Vagina (tissue), 2 donors: Measurements from ENCODE around the gene CFAP52.

Experiments
- CTCF ChIP-seq, 3 experiments: fragments of 450-650 bp in 2 of 3; fragments of 200-600 bp in 1 of 3; sonication (generic) in 1 of 3; IDR thresholded peaks; one replicate each; pipeline ENCODE4 v1.5.1; 2017 to 2019; ENCODE audit warnings: antibody characterized with exemption in 3 of 3, mild to moderate bottlenecking in 2 of 3, moderate library complexity in 2 of 3
- POLR2A ChIP-seq, 2 donors: fragments of 450-650 bp; IDR thresholded peaks; one replicate each; pipeline ENCODE4 v1.6.1; 2017; ENCODE audit warnings: antibody characterized with exemption in 2 of 2, mild to moderate bottlenecking in 2 of 2, moderate library complexity in 2 of 2
- POLR2AphosphoS5 ChIP-seq, 2 donors: sonication (generic); formaldehyde crosslinking; IDR thresholded peaks; one replicate each; pipeline ENCODE4 v1.9.0; 2017; ENCODE audit warnings: antibody characterized with exemption in 2 of 2, mild to moderate bottlenecking in 2 of 2, low read depth in 1 of 2; ENCODE audit not compliant: insufficient read depth in 1 of 2

- TF ChIP-seq POLR2AphosphoS5 (IDR thresholded peaks at IDR 0.05; ENCODE audit: insufficient read depth in 1 of 2, low read depth in 1 of 2) (no peak), CTCF (IDR thresholded peaks at IDR 0.05) (no peak), POLR2A (IDR thresholded peaks at IDR 0.05) (no peak)
These were observed 22.8 kb upstream of the CFAP52 start for GRCh38 chr17:9553596-9553995.
